HG03521 (cell line): ENCODE results near the gene MMRN1.

ENCODE experiments used
- ATAC-seq: cut with Tn5 transposase; IDR thresholded peaks from one replicate; pipeline ENCODE4 v1.9.1; 2021; ENCODE audit warnings: mild to moderate bottlenecking, moderate library complexity; ENCODE audit not compliant: unreplicated experiment

MMRN1 gene

GRCh38 chr4:89909889-89910288 is 15.2 kb downstream of the MMRN1 start:
- ATAC-seq, result no peak

GRCh38 chr4:89913623-89914022 is 19.0 kb downstream of the MMRN1 start:
- no peak for ATAC-seq

- no peak for ATAC-seq
Measured at GRCh38 chr4:89914609-89915550, 20.2 kb downstream of the MMRN1 start.

- no peak for ATAC-seq
Measured at GRCh38 chr4:89915937-89916336, 21.3 kb downstream of the MMRN1 start.

- ATAC-seq, result no peak
Measured at GRCh38 chr4:89922848-89923416, 28.3 kb downstream of the MMRN1 start.

GRCh38 chr4:89928838-89929237 is 34.2 kb downstream of the MMRN1 start:
- ATAC-seq, result no peak

- peak; percentile 86 for ATAC-seq
Measured at GRCh38 chr4:89929425-89930159, 34.9 kb downstream of the MMRN1 start.

GRCh38 chr4:89939546-89939945 is 44.9 kb downstream of the MMRN1 start:
- no peak for ATAC-seq

GRCh38 chr4:89939994-89940393 is 45.3 kb downstream of the MMRN1 start:
- no peak for ATAC-seq

GRCh38 chr4:89942811-89943210 is 48.2 kb downstream of the MMRN1 start:
- no peak for ATAC-seq

GRCh38 chr4:89949782-89950387 is 55.2 kb downstream of the MMRN1 start:
- ATAC-seq, result no peak

GRCh38 chr4:89952458-89952857 is 57.8 kb downstream of the MMRN1 start:
- no peak for ATAC-seq

- no peak for ATAC-seq
Measured at GRCh38 chr4:89954906-89955695, 60.4 kb downstream of the MMRN1 start.

- ATAC-seq, result no peak
Measured at GRCh38 chr4:89957046-89957926, 62.6 kb downstream of the MMRN1 start.

- ATAC-seq, result no peak
Measured at GRCh38 chr4:89981789-89982334, 87.2 kb downstream of the MMRN1 start.

- no peak for ATAC-seq
Measured at GRCh38 chr4:89988268-89988667, 93.6 kb downstream of the MMRN1 start.

GRCh38 chr4:89992744-89993143 is 98.1 kb downstream of the MMRN1 start:
- ATAC-seq, result no peak

GRCh38 chr4:89994176-89994873 is 99.7 kb downstream of the MMRN1 start:
- no peak for ATAC-seq

- no peak for ATAC-seq
Measured at GRCh38 chr4:89995006-89995405, 100.4 kb downstream of the MMRN1 start.
